Stimulated activated CD4-positive, alpha-beta T cell treated with anti-CD3 and anti-CD28 coated beads, Interleukin-4, amount 100 ng/mL, for 1 hour (primary cell): ENCODE data around the gene TBC1D1.
"Not testable (repeated sequence)": the region's sequence is repeated elsewhere in the genome, so short reads cannot be mapped to it uniquely, and the experiment has no call there.

ENCODE experiments used
- DNase-seq: peaks from one replicate; pipeline ENCODE4 v3.0.0-alpha.2; 2020

Gene TBC1D1

DNA sequence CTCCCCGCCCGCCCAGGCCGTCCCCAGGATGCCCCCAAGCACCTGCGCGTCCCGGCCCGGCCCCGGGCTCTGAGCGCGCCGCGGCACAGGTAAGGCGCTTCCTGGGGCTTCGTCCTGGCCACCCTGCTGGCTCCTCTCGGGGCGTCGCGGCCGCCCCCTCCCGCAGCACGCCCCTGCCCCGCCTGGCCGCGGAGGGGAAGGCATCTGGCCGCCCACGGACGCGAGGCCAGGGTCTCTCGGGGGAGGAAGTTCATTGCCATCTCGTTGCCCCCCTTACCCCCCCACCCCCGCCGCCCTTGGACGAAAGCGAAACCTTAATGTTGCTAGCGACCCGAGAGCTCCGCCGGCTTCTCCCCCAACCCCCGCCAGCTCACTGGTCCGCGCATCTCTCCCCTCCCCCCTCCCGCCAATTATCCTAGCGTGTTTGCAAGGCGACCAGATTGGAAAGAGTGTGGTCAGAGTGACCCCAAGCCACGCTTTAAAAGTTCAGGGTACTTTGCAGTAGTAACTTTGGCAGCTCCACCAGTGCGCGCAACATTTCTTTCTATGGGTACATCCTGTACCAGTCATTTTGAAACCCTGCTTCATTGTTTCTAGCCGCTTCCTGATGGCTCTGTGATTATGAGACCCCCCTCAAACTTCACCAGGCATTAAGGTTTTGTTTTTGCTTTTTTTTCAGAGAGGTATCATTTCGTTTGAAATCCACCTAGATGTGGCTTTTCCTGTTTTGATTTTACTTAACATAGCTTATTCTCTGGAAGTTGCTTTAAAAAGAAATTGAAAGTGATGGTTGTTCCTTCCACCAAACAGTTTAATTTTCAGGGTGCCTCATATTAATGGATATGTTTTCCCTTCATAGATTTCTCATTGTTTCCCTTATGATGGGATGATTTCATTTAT, 626 bp downstream of the TBC1D1 start:
- DNase-seq: peak; percentile 63

GRCh38 chr4:37892641-37893040, 1.8 kb downstream of the TBC1D1 start:
- DNase-seq: peak; percentile 34

DNA sequence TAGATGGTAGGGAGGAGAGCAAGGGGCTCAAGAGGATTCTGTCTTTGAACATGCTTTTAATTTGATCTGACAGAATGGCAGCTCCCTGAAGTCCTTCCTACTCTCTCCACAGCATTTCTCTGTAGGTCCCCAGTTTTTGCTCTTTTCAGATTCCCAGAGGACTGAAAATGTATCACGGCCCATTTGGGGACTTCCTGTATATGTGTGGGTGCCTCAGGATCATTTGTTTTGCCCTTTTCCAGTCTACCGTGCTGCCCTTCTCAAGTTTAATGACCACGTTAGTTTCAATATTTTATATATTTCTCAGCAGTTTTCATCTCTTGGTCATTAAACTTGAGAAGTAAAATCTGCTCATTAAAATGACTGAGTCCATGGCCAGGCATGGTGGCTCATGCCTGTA, 2.3 kb downstream of the TBC1D1 start:
- no peak for DNase-seq

DNA sequence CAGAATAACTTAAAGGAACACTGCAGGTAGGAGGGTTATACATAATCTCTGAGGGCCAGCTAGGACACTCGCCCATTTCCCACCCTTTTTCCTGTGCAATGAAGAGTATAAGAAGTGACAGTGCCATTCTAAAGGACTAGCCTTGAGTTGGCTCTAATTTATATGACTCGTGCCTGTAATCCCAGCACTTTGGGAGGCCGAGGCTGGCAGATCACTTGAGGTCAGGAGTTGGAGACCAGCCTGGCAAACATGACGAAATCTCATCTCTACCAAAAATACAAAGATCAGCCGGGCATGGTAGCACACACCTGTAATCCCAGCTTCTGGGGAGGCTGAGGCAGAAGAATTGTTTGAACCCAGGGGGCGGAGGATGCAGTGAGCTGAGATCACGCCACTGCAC, 4.4 kb downstream of the TBC1D1 start:
- no peak for DNase-seq

DNA sequence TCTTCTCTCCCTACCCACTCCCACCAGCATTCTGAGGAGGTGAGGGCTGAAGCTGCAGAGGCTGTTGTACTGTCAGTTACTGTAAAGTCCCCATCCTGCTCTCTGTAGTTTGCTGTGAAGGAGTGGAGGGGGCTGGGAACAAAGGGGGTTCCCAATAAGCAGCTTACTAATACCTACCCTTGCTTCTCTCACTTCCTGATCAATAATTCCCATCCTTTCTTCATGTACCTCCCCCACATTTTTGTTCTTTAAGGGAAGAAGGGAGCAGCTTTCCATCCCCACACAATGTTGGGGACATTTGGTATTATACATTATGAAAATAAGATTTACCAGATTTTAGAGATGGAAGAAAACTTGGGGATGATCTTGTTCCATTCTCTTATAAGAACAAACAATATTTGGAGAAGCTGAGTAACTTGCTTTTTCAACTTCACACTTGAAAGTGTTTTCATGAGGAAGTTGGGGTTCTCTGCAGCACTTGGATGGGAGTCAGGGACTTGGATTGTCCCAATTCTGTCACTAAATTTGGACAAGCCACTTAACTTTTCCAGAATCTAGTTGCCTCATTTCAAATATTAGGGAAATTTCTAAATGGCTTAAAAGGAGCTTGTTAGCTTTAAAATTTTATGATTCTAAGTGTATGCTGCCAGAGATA, 5.4 kb downstream of the TBC1D1 start:
- no peak for DNase-seq

DNA sequence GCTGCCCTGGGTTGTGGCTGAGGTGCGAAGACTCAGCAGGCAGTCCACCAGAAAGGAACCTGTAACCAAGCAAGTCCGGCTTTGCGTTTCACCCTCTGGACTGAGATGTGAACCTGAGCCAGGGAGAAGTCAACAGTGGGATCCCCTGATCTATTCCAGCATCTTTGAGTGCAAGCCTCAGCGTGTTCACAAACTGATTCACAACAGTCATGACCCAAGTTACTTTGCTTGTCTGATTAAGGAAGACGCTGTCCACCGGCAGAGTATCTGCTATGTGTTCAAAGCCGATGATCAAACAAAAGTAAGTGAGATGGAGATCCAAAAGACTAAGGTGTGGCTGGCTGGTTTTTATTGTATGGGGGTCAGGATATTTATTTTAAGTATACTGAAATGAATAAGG, 11.3 kb downstream of the TBC1D1 start:
- no peak for DNase-seq

DNA sequence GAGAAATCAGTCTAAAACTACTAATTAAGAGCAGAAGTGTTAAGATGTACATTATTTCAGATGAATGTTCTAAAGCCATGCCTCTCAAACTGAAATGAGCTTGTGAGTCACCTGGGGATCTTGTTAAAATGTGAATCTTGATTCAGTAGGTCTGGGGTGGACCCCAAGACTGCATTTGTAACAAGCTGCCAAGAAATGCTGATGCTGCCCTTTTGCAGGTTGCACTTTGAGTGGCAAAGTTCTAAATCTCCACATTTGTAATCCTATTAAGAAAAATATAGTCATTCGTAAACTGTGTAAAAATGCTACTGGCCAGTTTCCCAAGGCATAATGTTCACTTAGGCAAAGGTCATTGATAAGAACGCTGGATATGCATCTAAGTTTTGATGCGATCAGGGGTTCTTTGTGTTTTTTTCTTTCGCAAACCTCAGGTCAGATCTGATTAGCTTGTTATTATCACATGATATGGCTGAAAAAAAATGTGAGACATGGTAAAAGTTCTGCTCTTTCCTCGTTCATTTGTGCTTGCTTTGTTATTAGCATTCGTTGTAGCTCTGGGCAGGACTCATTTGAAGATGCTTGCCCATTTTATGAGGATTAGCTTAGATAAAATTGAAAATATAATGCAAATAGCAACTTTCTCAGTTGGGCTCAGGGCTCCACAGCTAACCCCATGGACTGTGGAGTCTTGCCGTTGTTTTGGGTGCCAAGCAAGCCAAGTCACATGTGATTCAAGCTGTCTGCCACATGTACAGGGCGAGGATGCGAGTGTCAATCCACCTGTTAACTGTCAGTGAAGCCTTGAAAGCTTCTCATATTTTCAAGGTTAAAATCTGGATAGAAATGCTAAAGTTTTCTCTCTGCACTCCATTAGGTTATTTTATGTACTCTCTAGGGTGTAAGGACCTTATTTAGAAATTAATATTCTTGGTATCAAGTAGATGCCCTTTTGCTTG, 12.1 kb downstream of the TBC1D1 start:
- no peak for DNase-seq

DNA sequence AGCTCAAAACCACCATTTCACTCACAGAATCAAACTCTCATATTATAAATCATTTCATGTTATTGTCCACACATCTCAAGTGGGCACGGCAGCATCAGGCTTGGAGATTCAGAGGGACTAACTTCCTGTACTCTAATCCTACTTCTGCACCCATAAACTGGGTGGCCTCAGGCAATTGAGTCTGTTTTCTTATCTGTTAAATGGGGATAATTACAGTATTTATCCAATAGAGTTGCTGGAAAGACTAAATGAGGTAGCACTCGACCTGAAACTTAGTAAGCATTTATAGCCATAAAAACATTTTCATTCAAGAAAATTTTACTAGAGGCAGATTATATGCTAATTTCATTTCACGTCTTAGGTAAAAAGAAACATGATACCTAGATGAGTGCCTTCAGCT, 13.0 kb downstream of the TBC1D1 start:
- DNase-seq: no peak

- DNase-seq: no peak
Measured at GRCh38 chr4:37904824-37905223, 13.9 kb downstream of the TBC1D1 start.

DNA sequence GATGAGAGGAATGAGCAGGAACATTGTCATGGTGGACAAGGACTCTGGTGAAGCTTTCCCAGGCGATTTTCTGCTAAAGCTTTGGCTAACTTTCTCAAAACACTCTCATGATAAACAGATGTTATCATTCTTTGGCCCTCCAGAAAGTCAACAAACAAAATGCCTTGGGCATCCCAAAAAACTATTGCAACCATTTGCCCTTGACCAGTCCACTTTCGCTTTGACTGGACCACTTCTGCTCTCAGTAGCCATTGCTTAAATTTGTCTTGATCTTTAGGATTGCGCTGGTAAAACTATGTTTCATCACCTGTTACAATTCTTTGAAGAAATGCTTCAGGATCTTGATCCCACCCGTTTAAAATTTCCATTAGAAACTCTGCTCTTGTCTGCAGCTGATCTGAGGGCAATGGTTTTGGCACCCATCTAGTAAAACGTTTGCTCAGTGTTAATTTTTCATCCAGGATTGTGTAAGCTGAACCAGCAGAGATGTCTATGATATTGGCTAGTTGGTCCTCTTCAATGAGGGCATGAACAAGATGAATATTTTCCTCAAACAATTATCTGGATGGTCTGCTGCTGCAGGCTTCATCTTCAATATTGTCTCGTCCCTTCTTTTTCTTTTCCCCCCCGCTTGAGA, 14.8 kb downstream of the TBC1D1 start:
- DNase-seq: no peak

- no peak for DNase-seq
Measured at GRCh38 chr4:37908488-37909331, 17.8 kb downstream of the TBC1D1 start.

GRCh38 chr4:37909332-37910090, 18.6 kb downstream of the TBC1D1 start:
- no peak for DNase-seq

GRCh38 chr4:37910091-37910486, 19.2 kb downstream of the TBC1D1 start:
- DNase-seq: no peak

GRCh38 chr4:37914539-37914938, 23.7 kb downstream of the TBC1D1 start:
- DNase-seq: no peak

GRCh38 chr4:37917388-37917787, 26.5 kb downstream of the TBC1D1 start:
- DNase-seq: no peak

DNA sequence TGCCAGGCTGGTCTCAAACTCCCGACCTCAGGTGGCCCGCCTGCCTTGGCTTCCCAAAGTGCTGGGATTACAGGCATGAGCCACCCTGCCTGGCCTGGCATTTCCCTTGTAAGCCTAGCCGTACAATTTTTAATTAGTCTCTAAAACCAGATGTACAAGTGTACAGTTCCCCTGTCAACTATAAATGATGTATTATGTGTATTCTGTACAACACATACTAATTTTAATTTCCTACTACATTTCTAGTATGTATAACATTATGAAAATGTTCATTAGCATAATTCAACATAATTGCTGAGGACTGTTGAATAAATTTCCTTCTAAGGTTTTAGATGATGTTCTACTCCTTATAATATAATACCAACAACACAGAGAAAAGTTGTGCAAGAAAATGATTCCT, 27.8 kb downstream of the TBC1D1 start:
- DNase-seq: no peak

- DNase-seq: no peak
Measured at GRCh38 chr4:37922328-37922727, 31.4 kb downstream of the TBC1D1 start.

- DNase-seq: not testable (repeated sequence)
Measured at GRCh38 chr4:37923089-37923488, 32.2 kb downstream of the TBC1D1 start.

- no peak for DNase-seq
Measured at GRCh38 chr4:37924946-37925345, 34.1 kb downstream of the TBC1D1 start.

GRCh38 chr4:37927434-37927833, 36.5 kb downstream of the TBC1D1 start:
- DNase-seq: no peak
